Measurements from ENCODE around the gene GRAMD4.

GRAMD4 gene

GRCh38 chr22:46590334-46590733, 29.9 kb upstream of the GRAMD4 start:
- no peak for TF ChIP-seq CTCF (IDR thresholded peaks at IDR 0.05; ENCODE audit: low read depth, low read length, missing control alignments)
- Histone ChIP-seq H3K4me3 (ENCODE audit: low read depth, low read length) (no peak overlapping the region), H3K27ac (no peak overlapping the region), H3K27me3 (replicated peaks) (no peaks in the 10 kb centered on the region), H3K36me3 (replicated peaks) (no peaks in the 10 kb centered on the region)
- no peak for DNase-seq
- in situ Hi-C loops (cut with HindIII; ENCODE audit: low pct_ligation_motif_present, low sequenced_read_pairs), result no loop called here

GRCh38 chr22:46591930-46592329, 28.3 kb upstream of the GRAMD4 start:
- in situ Hi-C loops (cut with HindIII; ENCODE audit: low pct_ligation_motif_present, low sequenced_read_pairs), result no loop called here
- DNase-seq, result no peak
- no peak for TF ChIP-seq CTCF (IDR thresholded peaks at IDR 0.05; ENCODE audit: low read depth, low read length, missing control alignments)
- no peaks in the 10 kb centered on the region for H3K36me3 ChIP-seq (replicated peaks)
- H3K4me3 ChIP-seq (ENCODE audit: low read depth, low read length), result no peak overlapping the region
- no peaks in the 10 kb centered on the region for H3K27me3 ChIP-seq (replicated peaks)
- peak overlapping the region; percentile 58 for H3K27ac ChIP-seq

- no peak for TF ChIP-seq CTCF (IDR thresholded peaks at IDR 0.05; ENCODE audit: low read depth, low read length, missing control alignments)
- DNase-seq, result peak; percentile 77
- Histone ChIP-seq H3K36me3 (replicated peaks) (no peaks in the 10 kb centered on the region), H3K27ac (peak overlapping the region; percentile 58), H3K27me3 (replicated peaks) (no peaks in the 10 kb centered on the region), H3K4me3 (ENCODE audit: low read depth, low read length) (peak overlapping the region; percentile 33)
- in situ Hi-C loops (cut with HindIII; ENCODE audit: low pct_ligation_motif_present, low sequenced_read_pairs), result no loop called here
Measured at GRCh38 chr22:46592390-46592872, 27.8 kb upstream of the GRAMD4 start.

GRCh38 chr22:46593211-46593681, 26.9 kb upstream of the GRAMD4 start:
- DNase-seq, result no peak
- Histone ChIP-seq H3K4me3 (ENCODE audit: low read depth, low read length) (no peak overlapping the region), H3K27me3 (replicated peaks) (no peaks in the 10 kb centered on the region), H3K27ac (no peak overlapping the region), H3K36me3 (replicated peaks) (no peaks in the 10 kb centered on the region)
- no peak for TF ChIP-seq CTCF (IDR thresholded peaks at IDR 0.05; ENCODE audit: low read depth, low read length, missing control alignments)
- in situ Hi-C loops (cut with HindIII; ENCODE audit: low pct_ligation_motif_present, low sequenced_read_pairs), result no loop called here

- TF ChIP-seq CTCF (IDR thresholded peaks at IDR 0.05; ENCODE audit: low read depth, low read length, missing control alignments), result no peak
- H3K27ac ChIP-seq, result no peak overlapping the region
- H3K36me3 ChIP-seq (replicated peaks), result no peaks in the 10 kb centered on the region
- DNase-seq, result no peak
- no peak overlapping the region for H3K4me3 ChIP-seq (ENCODE audit: low read depth, low read length)
- in situ Hi-C loops (cut with HindIII; ENCODE audit: low pct_ligation_motif_present, low sequenced_read_pairs), result no loop called here
- H3K27me3 ChIP-seq (replicated peaks), result no peaks in the 10 kb centered on the region
Measured at GRCh38 chr22:46593996-46594946, 25.9 kb upstream of the GRAMD4 start.

Measured in brain microvascular endothelial cell (primary cell).